HCT116 (cell line): ENCODE data around the gene AGFG2. TPM values are rescaled to one million over a fixed set of nuclear protein-coding genes. Genes with fewer than 3 reads are reported as not detected.

ENCODE experiments used
- ATAC-seq: fragments of 200-7000 bp; cut with Tn5 transposase; 2 replicates; pipeline ENCODE4 v1.9.1; 2020; ENCODE audit warnings: mild to moderate bottlenecking, moderate library complexity
- BruUV-seq: library from RNA; stranded (reverse); fragments of 400-500 nt; replicated peaks from 2 replicates; lab custom pipeline; 2021; lab: Mats Ljungman, UMichigan
- CTCF ChIA-PET: fragments of 300-600 bp; sonication (Branson Sonifier 250); formaldehyde crosslinking; loops from one replicate; lab custom pipeline; 2021; ENCODE audit warnings: antibody characterized with exemption; lab: Charles Lee
- POLR2A ChIA-PET: fragments of 300-600, 350-600 bp; sonication (Branson Sonifier 250); formaldehyde crosslinking; loops from one replicate; lab custom pipeline; 2021; ENCODE audit warnings: antibody characterized with exemption; lab: Charles Lee
- RAD21 ChIA-PET, 2 experiments: fragments of 300-600 bp; sonication (Branson Sonifier 250); formaldehyde crosslinking; loops; one replicate each; lab custom pipeline; 2023; ENCODE audit warnings: low total read pairs in 2 of 2; ENCODE audit not compliant: uncharacterized antibody in 2 of 2, unreplicated experiment in 2 of 2, low non-redundant PET in 1 of 2; lab: Charles Lee
- DNase-seq: peaks from one replicate; pipeline ENCODE4 v3.0.0-alpha.2; 2010; ENCODE audit warnings: low read depth, low spot score
- H2AFZ ChIP-seq: fragments of 200-600 bp; shearing (Covaris generic), sonication (generic); 2 replicates; pipeline ENCODE4 v1.6.1; 2017; ENCODE audit warnings: low read depth, mixed run types, mixed read lengths, antibody characterized with exemption, low read length; ENCODE audit not compliant: poor library complexity, severe bottlenecking
- H3K27ac ChIP-seq: 2 replicates; pipeline ENCODE4 v1.5.1; 2012; ENCODE audit warnings: low read depth, low read length
- H3K27me3 ChIP-seq: fragments of 200-600 bp; sonication (generic); 2 replicates; pipeline ENCODE4 v1.6.1; 2016; ENCODE audit warnings: mixed run types, low read length, mixed read lengths; ENCODE audit not compliant: insufficient read depth
- H3K36me3 ChIP-seq, 2 experiments: fragments of 200-500 bp in 1 of 2; fragments of 200-600 bp in 1 of 2; sonication (Bioruptor generic) in 1 of 2; sonication (generic) in 1 of 2; 2 replicates each; pipeline versions ENCODE4 v1.5.1 to v1.6.1; 2014 to 2016; ENCODE audit warnings: low read length in 2 of 2, inconsistent platforms in 1 of 2, mixed read lengths in 1 of 2, mixed run types in 1 of 2; ENCODE audit not compliant: insufficient read depth in 2 of 2, control insufficient read depth in 1 of 2
- H3K4me1 ChIP-seq, 2 experiments: fragments of 200-600 bp in 1 of 2; sonication (generic) in 1 of 2; 2 replicates each; pipeline versions ENCODE4 v1.5.1 to v1.6.1; 2012 to 2017; ENCODE audit warnings: low read length in 2 of 2, inconsistent platforms in 1 of 2, mild to moderate bottlenecking in 1 of 2, mixed read lengths in 1 of 2, mixed run types in 1 of 2, moderate library complexity in 1 of 2; ENCODE audit not compliant: insufficient read depth in 2 of 2, control insufficient read depth in 1 of 2
- H3K4me2 ChIP-seq: fragments of 200-600 bp; sonication (generic); 2 replicates; pipeline ENCODE4 v1.6.1; 2017; ENCODE audit warnings: mixed run types, low read length, mixed read lengths
- H3K4me3 ChIP-seq, 2 experiments: fragments of 200-600 bp in 1 of 2; sonication (generic) in 1 of 2; replicated peaks in 1 of 2; 2 replicates each; pipeline ENCODE4 v1.5.1; 2011 to 2016; ENCODE audit warnings: low read length in 2 of 2, control low read depth in 1 of 2, low read depth in 1 of 2, mild to moderate bottlenecking in 1 of 2, mixed read lengths in 1 of 2, mixed run types in 1 of 2
- H3K79me2 ChIP-seq: fragments of 200-600 bp; sonication (generic); 2 replicates; pipeline ENCODE4 v1.6.1; 2017; ENCODE audit warnings: mild to moderate bottlenecking, mixed run types, low read length, moderate library complexity, mixed read lengths; ENCODE audit not compliant: insufficient read depth
- H3K9ac ChIP-seq: fragments of 200-600 bp; sonication (generic); 2 replicates; pipeline ENCODE4 v1.6.1; 2016; ENCODE audit warnings: low read length, mixed read lengths
- H3K9me2 ChIP-seq: fragments of 200-600 bp; sonication (generic), shearing (Covaris generic); 2 replicates; pipeline ENCODE4 v1.6.1; 2017; ENCODE audit warnings: mixed run types, mild to moderate bottlenecking, moderate library complexity; ENCODE audit not compliant: insufficient read depth
- H3K9me3 ChIP-seq, 2 experiments: fragments of 200-500 bp in 1 of 2; fragments of 200-600 bp in 1 of 2; sonication (Bioruptor generic) in 1 of 2; sonication (generic) in 1 of 2; 2 replicates each; pipeline ENCODE4 v1.6.1; 2014 to 2017; ENCODE audit warnings: low read length in 2 of 2, mixed read lengths in 2 of 2, inconsistent platforms in 1 of 2, low read depth in 1 of 2, mild to moderate bottlenecking in 1 of 2, mixed run types in 1 of 2, moderate library complexity in 1 of 2; ENCODE audit not compliant: control insufficient read depth in 1 of 2, insufficient read depth in 1 of 2
- H4K20me1 ChIP-seq: fragments of 200-600 bp; sonication (generic), shearing (Covaris generic); 2 replicates; pipeline ENCODE4 v1.6.1; 2017; ENCODE audit warnings: mixed run types, mild to moderate bottlenecking, moderate library complexity; ENCODE audit not compliant: insufficient read depth
- CEBPB ChIP-seq: IDR thresholded peaks from 2 replicates; pipeline ENCODE4 v1.6.1; 2012; ENCODE audit warnings: low read depth
- EGR1 ChIP-seq: IDR thresholded peaks from 2 replicates; pipeline ENCODE4 v1.6.1; 2012; ENCODE audit warnings: low read depth
- FOSL1 ChIP-seq: IDR thresholded peaks from 2 replicates; pipeline ENCODE4 v1.6.1; 2012; ENCODE audit warnings: low read depth
- JUND ChIP-seq: IDR thresholded peaks from 2 replicates; pipeline ENCODE4 v1.6.1; 2012
- POLR2A ChIP-seq: IDR thresholded peaks from 2 replicates; pipeline ENCODE4 v1.7.0; 2011; ENCODE audit warnings: borderline replicate concordance; ENCODE audit not compliant: insufficient read depth, insufficient read length; ENCODE audit errors: extremely low read depth
- SIN3A ChIP-seq: IDR thresholded peaks from 2 replicates; pipeline ENCODE4 v1.6.1; 2012; ENCODE audit warnings: low read depth
- SP1 ChIP-seq: IDR thresholded peaks from 2 replicates; pipeline ENCODE4 v1.6.1; 2012; ENCODE audit warnings: low read depth
- SRF ChIP-seq: IDR thresholded peaks from 2 replicates; pipeline ENCODE4 v1.6.1; 2012; ENCODE audit warnings: low read depth
- YY1 ChIP-seq: IDR thresholded peaks from 2 replicates; pipeline ENCODE4 v1.6.1; 2011; ENCODE audit warnings: low read length, low read depth, moderate library complexity, mild to moderate bottlenecking; ENCODE audit not compliant: insufficient replicate concordance; ENCODE audit errors: extremely low read depth
- ZFX ChIP-seq: fragments of 450-650 bp; IDR thresholded peaks from 2 replicates; pipeline ENCODE4 v1.6.1; 2017
- ZNF274 ChIP-seq: fragments of 200-500 bp; sonication (Bioruptor generic); IDR thresholded peaks from 2 replicates; pipeline ENCODE4 v1.6.1; 2014; ENCODE audit warnings: mild to moderate bottlenecking, low read depth, low read length, inconsistent platforms
- intact Hi-C: fragments of 100-400 bp; cut with micrococcal nuclease; formaldehyde crosslinking; loops from 2 replicates; pipeline ENCODE4 v1.10.0; 2022
- total RNA-seq: library from RNA; stranded (reverse); gene quantifications from one replicate; pipeline ENCODE4 v1.2.1, GENCODE V29; 2021; ENCODE audit not compliant: unreplicated experiment
- TF ChIP-seq, protein P1 (sequence below): IDR thresholded peaks from 2 replicates; pipeline ENCODE4 v1.6.1; 2012
- TF ChIP-seq, protein P2 (sequence below): IDR thresholded peaks from 2 replicates; pipeline ENCODE4 v1.6.1; 2011; ENCODE audit warnings: mild to moderate bottlenecking, low read length, moderate library complexity; ENCODE audit not compliant: insufficient replicate concordance; ENCODE audit errors: extremely low read depth

The AGFG2 gene
- total RNA-seq, 1 experiment from 2014 or later = 14.0 TPM

DNA sequence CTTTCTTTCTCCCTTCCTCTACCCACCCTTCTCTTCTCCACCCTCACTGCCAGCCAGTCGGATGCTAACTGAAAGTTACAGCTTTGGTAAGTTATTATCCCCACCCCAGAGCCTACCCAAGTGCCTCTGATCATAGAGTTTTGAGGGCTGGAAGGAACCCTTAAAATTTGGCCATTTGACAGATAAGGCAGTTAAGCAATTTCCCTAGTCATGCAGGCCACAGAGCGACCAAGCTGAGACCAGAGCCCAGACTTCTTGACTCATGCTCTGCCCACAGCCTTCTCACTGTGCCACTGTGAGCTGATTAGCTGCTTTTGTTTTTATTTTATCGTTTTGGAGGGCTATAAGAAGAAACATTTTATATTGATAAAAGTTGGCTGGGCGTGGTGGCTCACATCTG, 17.5 kb downstream of the AGFG2 start:
- Histone ChIP-seq H3K4me1 (0 out of 4 replicates have a peak, but pooled peaks cover 0 to 3% of the 10 kb centered on the region in 2 experiments), H3K79me2 (no peaks in the 10 kb centered on the region), H3K9me3 (no peaks in the 10 kb centered on the region), H2AFZ (no peak overlapping the region), H3K9me2 (no peaks in the 10 kb centered on the region), H3K4me2 (no peak overlapping the region), H3K4me3 (no peak overlapping the region), H3K9ac (no peak overlapping the region), H3K27me3 (no peaks in the 10 kb centered on the region), H3K27ac (no peak overlapping the region), H4K20me1 (no peaks in the 10 kb centered on the region), H3K36me3 (no peaks in the 10 kb centered on the region)
- no peak for ATAC-seq
- no peak for TF ChIP-seq YY1
- TF ChIP-seq ZFX = no peak
- no peak for TF ChIP-seq POLR2A
- no peak for TF ChIP-seq CEBPB
- TF ChIP-seq, protein P1, sequence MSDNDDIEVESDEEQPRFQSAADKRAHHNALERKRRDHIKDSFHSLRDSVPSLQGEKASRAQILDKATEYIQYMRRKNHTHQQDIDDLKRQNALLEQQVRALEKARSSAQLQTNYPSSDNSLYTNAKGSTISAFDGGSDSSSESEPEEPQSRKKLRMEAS = no peak
- no peak for TF ChIP-seq SRF
- TF ChIP-seq JUND = no peak
- TF ChIP-seq, protein P2, sequence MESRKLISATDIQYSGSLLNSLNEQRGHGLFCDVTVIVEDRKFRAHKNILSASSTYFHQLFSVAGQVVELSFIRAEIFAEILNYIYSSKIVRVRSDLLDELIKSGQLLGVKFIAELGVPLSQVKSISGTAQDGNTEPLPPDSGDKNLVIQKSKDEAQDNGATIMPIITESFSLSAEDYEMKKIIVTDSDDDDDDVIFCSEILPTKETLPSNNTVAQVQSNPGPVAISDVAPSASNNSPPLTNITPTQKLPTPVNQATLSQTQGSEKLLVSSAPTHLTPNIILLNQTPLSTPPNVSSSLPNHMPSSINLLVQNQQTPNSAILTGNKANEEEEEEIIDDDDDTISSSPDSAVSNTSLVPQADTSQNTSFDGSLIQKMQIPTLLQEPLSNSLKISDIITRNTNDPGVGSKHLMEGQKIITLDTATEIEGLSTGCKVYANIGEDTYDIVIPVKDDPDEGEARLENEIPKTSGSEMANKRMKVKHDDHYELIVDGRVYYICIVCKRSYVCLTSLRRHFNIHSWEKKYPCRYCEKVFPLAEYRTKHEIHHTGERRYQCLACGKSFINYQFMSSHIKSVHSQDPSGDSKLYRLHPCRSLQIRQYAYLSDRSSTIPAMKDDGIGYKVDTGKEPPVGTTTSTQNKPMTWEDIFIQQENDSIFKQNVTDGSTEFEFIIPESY = no peak
- no peak for TF ChIP-seq EGR1
- no peak for TF ChIP-seq FOSL1
- TF ChIP-seq SP1 = no peak
- TF ChIP-seq SIN3A = no peak
- TF ChIP-seq ZNF274 = no peak
- RAD21 ChIA-PET = no interaction called here
- intact Hi-C loops = no loop called here
- no peak for DNase-seq
- POLR2A ChIA-PET = interaction anchor here (0.7 kb wide), 1 partner anchor 77 kb away, joined by 3 read pairs; the partner anchor contains the start of gene TSC22D4
- CTCF ChIA-PET = interaction anchor here (1.5 kb wide), 1 partner anchor 11 kb away, joined by 3 read pairs; no protein-coding TSS in a partner anchor
- no TSS peak for BruUV-seq
